ENCODE measurements around the gene GNAT2. TPM values are rescaled to one million over a fixed set of nuclear protein-coding genes. Genes with fewer than 3 reads are reported as not detected.

Gene GNAT2
- total and polyA plus RNA-seq, 10 of the 15 experiments (the other 5 are each of a cell fraction or from before 2014, with no cell fraction given) = 0.08 to 1.3 (median 0.41) TPM

DNA sequence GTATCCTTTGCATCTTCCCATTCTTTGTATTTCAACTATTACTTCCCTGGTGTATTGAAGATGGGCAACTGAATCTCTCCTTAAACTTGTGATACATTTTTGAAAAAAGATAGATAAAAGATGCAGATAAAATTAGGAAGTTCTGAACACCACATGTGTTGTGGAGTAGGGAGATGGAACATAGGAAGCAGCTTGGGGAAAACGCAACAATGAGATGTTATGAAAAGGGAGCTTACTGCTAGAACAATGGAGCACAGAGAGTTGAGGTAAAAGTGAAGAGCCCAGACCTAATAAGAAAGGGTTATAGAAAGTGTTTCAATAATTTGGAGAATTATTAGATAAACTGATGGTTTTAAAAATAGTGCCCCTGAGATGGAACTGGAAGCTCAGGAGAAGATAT is 50.1 kb downstream of the GNAT2 start:
- DNase-seq (ENCODE audit: low read depth, low spot score) = no peak
- no peak for FAIRE-seq
- Histone ChIP-seq H4K20me1 (ENCODE audit: control insufficient read depth, insufficient read depth) (no peaks in the 10 kb centered on the region), H3K4me1 (ENCODE audit: control insufficient read depth, insufficient read depth, low read length) (peaks cover 19% of the 10 kb centered on the region), H3K4me3 (no peak overlapping the region), H2AFZ (ENCODE audit: control insufficient read depth, low read depth, low read length) (no peak overlapping the region), H3K27me3 (replicated peaks in 1 of 2; ENCODE audit: control insufficient read depth in 2 of 2, insufficient read depth in 2 of 2, low read length in 1 of 2) (no peaks in the 10 kb centered on the region), H3K27ac (ENCODE audit: control insufficient read depth, insufficient read depth) (no peak overlapping the region), H3K9me3 (replicated peaks; ENCODE audit: control insufficient read depth, insufficient read depth, low read length) (no peaks in the 10 kb centered on the region), H3K36me3 (ENCODE audit: control insufficient read depth in 2 of 2, insufficient read depth in 2 of 2, low read length in 1 of 2) (peaks cover 0 to 4% of the 10 kb centered on the region in 2 experiments; a peak in 1 of 4 replicates), H3K9ac (ENCODE audit: control insufficient read depth, insufficient read depth, low read length) (no peak overlapping the region), H3K79me2 (ENCODE audit: control insufficient read depth, insufficient read depth, low read length) (peaks cover 71% of the 10 kb centered on the region), H3K4me2 (ENCODE audit: control insufficient read depth, insufficient read depth) (no peak overlapping the region)
- CTCF ChIA-PET = interaction anchor here (0.6 to 4.3 kb wide), 6 partner anchors 18 to 825 kb away, joined by 3 to 16 read pairs (median 4); no protein-coding TSS in a partner anchor
- POLR2A ChIA-PET = no interaction called here
- BruUV-seq (replicated peaks) = no TSS peak
- in situ Hi-C loops (cut with MboI) (no loop called here), intact Hi-C loops (cut with micrococcal nuclease; ENCODE audit: unreplicated experiment) (no loop called here)
- 96% methylated on average over 1 of the region's 1 CpG for WGBS (ENCODE audit: insufficient coverage, insufficient replicate concordance, low lambda C conversion rate, missing lambda C conversion rate)
- RAD21 ChIA-PET (ENCODE audit: unreplicated experiment) = interaction anchor here (1.3 to 1.7 kb wide), 3 partner anchors 23 to 71 kb away, joined by 3 to 5 read pairs (median 4); no protein-coding TSS in a partner anchor
- ATAC-seq = no peak
- SMC1A ChIA-PET (ENCODE audit: uncharacterized antibody, unreplicated experiment) = interaction anchor here (1.0 to 2.5 kb wide), 7 partner anchors 8 to 36 kb away, joined by 3 to 12 read pairs (median 4); partner anchors contain the start of gene GNAI3
- TF ChIP-seq, protein P1, sequence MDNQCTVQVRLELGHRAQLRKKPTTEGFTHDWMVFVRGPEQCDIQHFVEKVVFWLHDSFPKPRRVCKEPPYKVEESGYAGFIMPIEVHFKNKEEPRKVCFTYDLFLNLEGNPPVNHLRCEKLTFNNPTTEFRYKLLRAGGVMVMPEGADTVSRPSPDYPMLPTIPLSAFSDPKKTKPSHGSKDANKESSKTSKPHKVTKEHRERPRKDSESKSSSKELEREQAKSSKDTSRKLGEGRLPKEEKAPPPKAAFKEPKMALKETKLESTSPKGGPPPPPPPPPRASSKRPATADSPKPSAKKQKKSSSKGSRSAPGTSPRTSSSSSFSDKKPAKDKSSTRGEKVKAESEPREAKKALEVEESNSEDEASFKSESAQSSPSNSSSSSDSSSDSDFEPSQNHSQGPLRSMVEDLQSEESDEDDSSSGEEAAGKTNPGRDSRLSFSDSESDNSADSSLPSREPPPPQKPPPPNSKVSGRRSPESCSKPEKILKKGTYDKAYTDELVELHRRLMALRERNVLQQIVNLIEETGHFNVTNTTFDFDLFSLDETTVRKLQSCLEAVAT (IDR thresholded peaks at IDR 0.05) = no peak
- TF ChIP-seq RB1 (IDR thresholded peaks at IDR 0.05; ENCODE audit: borderline replicate concordance) = no peak
- no peak for TF ChIP-seq SRF (IDR thresholded peaks at IDR 0.05; ENCODE audit: low read depth in 2 of 2, low read length in 2 of 2)
- TF ChIP-seq CBFB (IDR thresholded peaks at IDR 0.05; ENCODE audit: low read depth) = no peak
- TF ChIP-seq SIX5 (IDR thresholded peaks at IDR 0.05; ENCODE audit: low read depth, low read length, severe bottlenecking) = no peak
- no peak for TF ChIP-seq IKZF1 (conservative IDR thresholded peaks at IDR 0.05)
- no peak for TF ChIP-seq PAX5 (IDR thresholded peaks at IDR 0.05; ENCODE audit: borderline replicate concordance, low read depth, low read length)
- TF ChIP-seq STAT3 (IDR thresholded peaks at IDR 0.05; ENCODE audit: low read depth, low read length) = no peak
- no peak for TF ChIP-seq RAD21 (IDR thresholded peaks at IDR 0.05; ENCODE audit: insufficient read depth, low read depth, low read length)
- TF ChIP-seq, protein P2, sequence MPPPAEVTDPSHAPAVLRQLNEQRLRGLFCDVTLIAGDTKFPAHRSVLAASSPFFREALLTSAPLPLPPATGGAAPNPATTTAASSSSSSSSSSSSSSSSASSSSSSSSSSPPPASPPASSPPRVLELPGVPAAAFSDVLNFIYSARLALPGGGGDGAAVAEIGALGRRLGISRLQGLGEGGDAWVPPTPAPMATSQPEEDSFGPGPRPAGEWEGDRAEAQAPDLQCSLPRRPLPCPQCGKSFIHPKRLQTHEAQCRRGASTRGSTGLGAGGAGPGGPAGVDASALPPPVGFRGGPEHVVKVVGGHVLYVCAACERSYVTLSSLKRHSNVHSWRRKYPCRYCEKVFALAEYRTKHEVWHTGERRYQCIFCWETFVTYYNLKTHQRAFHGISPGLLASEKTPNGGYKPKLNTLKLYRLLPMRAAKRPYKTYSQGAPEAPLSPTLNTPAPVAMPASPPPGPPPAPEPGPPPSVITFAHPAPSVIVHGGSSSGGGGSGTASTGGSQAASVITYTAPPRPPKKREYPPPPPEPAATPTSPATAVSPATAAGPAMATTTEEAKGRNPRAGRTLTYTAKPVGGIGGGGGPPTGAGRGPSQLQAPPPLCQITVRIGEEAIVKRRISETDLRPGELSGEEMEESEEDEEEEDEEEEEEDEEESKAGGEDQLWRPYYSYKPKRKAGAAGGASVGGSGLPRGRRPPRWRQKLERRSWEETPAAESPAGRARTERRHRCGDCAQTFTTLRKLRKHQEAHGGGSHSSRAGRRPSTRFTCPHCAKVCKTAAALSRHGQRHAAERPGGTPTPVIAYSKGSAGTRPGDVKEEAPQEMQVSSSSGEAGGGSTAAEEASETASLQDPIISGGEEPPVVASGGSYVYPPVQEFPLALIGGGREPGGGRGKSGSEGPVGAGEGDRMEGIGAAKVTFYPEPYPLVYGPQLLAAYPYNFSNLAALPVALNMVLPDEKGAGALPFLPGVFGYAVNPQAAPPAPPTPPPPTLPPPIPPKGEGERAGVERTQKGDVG (CRISPR knock-in tag; IDR thresholded peaks at IDR 0.05) = no peak
- TF ChIP-seq, protein P3, sequence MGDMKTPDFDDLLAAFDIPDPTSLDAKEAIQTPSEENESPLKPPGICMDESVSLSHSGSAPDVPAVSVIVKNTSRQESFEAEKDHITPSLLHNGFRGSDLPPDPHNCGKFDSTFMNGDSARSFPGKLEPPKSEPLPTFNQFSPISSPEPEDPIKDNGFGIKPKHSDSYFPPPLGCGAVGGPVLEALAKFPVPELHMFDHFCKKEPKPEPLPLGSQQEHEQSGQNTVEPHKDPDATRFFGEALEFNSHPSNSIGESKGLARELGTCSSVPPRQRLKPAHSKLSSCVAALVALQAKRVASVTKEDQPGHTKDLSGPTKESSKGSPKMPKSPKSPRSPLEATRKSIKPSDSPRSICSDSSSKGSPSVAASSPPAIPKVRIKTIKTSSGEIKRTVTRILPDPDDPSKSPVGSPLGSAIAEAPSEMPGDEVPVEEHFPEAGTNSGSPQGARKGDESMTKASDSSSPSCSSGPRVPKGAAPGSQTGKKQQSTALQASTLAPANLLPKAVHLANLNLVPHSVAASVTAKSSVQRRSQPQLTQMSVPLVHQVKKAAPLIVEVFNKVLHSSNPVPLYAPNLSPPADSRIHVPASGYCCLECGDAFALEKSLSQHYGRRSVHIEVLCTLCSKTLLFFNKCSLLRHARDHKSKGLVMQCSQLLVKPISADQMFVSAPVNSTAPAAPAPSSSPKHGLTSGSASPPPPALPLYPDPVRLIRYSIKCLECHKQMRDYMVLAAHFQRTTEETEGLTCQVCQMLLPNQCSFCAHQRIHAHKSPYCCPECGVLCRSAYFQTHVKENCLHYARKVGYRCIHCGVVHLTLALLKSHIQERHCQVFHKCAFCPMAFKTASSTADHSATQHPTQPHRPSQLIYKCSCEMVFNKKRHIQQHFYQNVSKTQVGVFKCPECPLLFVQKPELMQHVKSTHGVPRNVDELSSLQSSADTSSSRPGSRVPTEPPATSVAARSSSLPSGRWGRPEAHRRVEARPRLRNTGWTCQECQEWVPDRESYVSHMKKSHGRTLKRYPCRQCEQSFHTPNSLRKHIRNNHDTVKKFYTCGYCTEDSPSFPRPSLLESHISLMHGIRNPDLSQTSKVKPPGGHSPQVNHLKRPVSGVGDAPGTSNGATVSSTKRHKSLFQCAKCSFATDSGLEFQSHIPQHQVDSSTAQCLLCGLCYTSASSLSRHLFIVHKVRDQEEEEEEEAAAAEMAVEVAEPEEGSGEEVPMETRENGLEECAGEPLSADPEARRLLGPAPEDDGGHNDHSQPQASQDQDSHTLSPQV (IDR thresholded peaks at IDR 0.05) = no peak
- no peak for TF ChIP-seq RUNX3 (IDR thresholded peaks at IDR 0.05; ENCODE audit: low read length)
- TF ChIP-seq ZNF217 (IDR thresholded peaks at IDR 0.05) = no peak
- TF ChIP-seq, protein P4, sequence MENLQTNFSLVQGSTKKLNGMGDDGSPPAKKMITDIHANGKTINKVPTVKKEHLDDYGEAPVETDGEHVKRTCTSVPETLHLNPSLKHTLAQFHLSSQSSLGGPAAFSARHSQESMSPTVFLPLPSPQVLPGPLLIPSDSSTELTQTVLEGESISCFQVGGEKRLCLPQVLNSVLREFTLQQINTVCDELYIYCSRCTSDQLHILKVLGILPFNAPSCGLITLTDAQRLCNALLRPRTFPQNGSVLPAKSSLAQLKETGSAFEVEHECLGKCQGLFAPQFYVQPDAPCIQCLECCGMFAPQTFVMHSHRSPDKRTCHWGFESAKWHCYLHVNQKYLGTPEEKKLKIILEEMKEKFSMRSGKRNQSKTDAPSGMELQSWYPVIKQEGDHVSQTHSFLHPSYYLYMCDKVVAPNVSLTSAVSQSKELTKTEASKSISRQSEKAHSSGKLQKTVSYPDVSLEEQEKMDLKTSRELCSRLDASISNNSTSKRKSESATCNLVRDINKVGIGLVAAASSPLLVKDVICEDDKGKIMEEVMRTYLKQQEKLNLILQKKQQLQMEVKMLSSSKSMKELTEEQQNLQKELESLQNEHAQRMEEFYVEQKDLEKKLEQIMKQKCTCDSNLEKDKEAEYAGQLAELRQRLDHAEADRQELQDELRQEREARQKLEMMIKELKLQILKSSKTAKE (IDR thresholded peaks at IDR 0.05; ENCODE audit: low read depth, poor library complexity, severe bottlenecking) = no peak

All from GM12878 (cell line).